A673 (cell line): Measurements from ENCODE around the gene SNX8. TPM values are rescaled to one million over a fixed set of nuclear protein-coding genes. Genes with fewer than 3 reads are reported as not detected.

Source experiments
- BruUV-seq: library from RNA; stranded (reverse); fragments of 400-500 nt; replicated peaks from 2 replicates; lab custom pipeline; 2021; lab: Mats Ljungman, UMichigan
- CTCF ChIA-PET: fragments of 300-600 bp; sonication (Branson Sonifier 250); formaldehyde crosslinking; loops from one replicate; lab custom pipeline; 2022; ENCODE audit warnings: antibody characterized with exemption; lab: Charles Lee
- POLR2A ChIA-PET: fragments of 300-600 bp; sonication (Branson Sonifier 250); formaldehyde crosslinking; loops from one replicate; lab custom pipeline; 2022; ENCODE audit warnings: antibody characterized with exemption; ENCODE audit not compliant: low non-redundant PET; lab: Charles Lee
- DNase-seq: peaks from one replicate; pipeline ENCODE4 v3.0.0-alpha.2; 2015; ENCODE audit warnings: low spot score
- H3K27ac ChIP-seq: fragments of 200-600 bp; sonication (generic); 2 replicates; pipeline ENCODE4 v1.5.1; 2016; ENCODE audit warnings: mixed run types, low read depth, mild to moderate bottlenecking, mixed read lengths, antibody characterized with exemption, low read length; ENCODE audit not compliant: poor library complexity, severe bottlenecking
- H3K27me3 ChIP-seq: fragments of 200-600 bp; sonication (generic); replicated peaks from 2 replicates; pipeline ENCODE4 v1.6.1; 2017; ENCODE audit warnings: mixed run types, low read depth, mild to moderate bottlenecking, mixed read lengths, antibody characterized with exemption, low read length; ENCODE audit not compliant: insufficient read depth, poor library complexity
- H3K36me3 ChIP-seq: fragments of 200-600 bp; sonication (generic); 2 replicates; pipeline ENCODE4 v1.6.1; 2016; ENCODE audit warnings: mixed run types, mild to moderate bottlenecking, mixed read lengths, antibody characterized with exemption, low read length; ENCODE audit not compliant: insufficient read depth, poor library complexity, severe bottlenecking
- H3K4me1 ChIP-seq: fragments of 200-600 bp; sonication (generic); 2 replicates; pipeline ENCODE4 v1.6.1; 2017; ENCODE audit warnings: mixed run types, mild to moderate bottlenecking, mixed read lengths, antibody characterized with exemption, low read length; ENCODE audit not compliant: insufficient read depth, poor library complexity, severe bottlenecking
- H3K4me3 ChIP-seq: fragments of 200-600 bp; sonication (generic); 2 replicates; pipeline ENCODE4 v1.5.1; 2016; ENCODE audit warnings: low read depth, mixed run types, mild to moderate bottlenecking, mixed read lengths, low read length; ENCODE audit not compliant: poor library complexity, severe bottlenecking
- H3K9me3 ChIP-seq: fragments of 200-600 bp; sonication (generic); 2 replicates; pipeline ENCODE4 v1.6.1; 2016; ENCODE audit warnings: mixed run types, low read depth, mild to moderate bottlenecking, mixed read lengths, antibody characterized with exemption, low read length; ENCODE audit not compliant: poor library complexity, severe bottlenecking
- EZH2 ChIP-seq: fragments of 200-600 bp; sonication (generic); IDR thresholded peaks from 2 replicates; pipeline ENCODE4 v1.6.1; 2017; ENCODE audit warnings: borderline replicate concordance, low read depth, mild to moderate bottlenecking, mixed read lengths, antibody characterized with exemption, low read length; ENCODE audit not compliant: poor library complexity, severe bottlenecking
- intact Hi-C: fragments of 100-400 bp; cut with micrococcal nuclease; formaldehyde crosslinking; loops from one replicate; pipeline ENCODE4 v1.10.0; 2022; ENCODE audit not compliant: unreplicated experiment
- total RNA-seq: library from RNA; stranded (reverse); gene quantifications from 2 replicates; pipeline ENCODE4 v1.2.3, GENCODE V29; 2021
- TF ChIP-seq, protein P1 (sequence below): fragments of 300-800, 200-600 bp; sonication (generic); conservative IDR thresholded peaks from 2 replicates; pipeline ENCODE4 v1.5.1; 2017; ENCODE audit warnings: low read depth, mild to moderate bottlenecking, antibody characterized with exemption, low read length, moderate library complexity, mixed read lengths

The SNX8 gene
- total RNA-seq, 1 experiment from 2014 or later, result 42.9 TPM

DNA sequence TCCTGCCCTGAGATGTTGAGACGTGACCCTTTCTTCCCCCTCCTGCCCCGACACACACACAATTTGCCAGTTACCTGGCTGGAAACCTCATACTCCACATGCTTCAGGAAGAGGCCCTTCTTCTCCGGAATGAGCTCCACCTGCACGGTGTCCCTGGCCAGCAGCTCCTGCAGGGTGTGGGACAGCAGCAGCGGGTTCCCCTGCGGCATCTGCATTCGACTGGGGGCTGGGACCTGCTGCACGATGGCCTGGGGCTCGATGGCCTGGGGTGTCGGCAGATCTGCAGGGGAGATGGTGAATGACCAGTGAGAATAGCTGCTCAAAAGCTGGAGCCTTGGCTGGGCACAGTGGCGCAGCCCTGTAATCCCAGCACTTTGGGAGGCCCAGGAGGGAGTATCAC, 36.2 kb downstream of the SNX8 start:
- POLR2A ChIA-PET, result no interaction called here
- BruUV-seq, result no TSS peak

DNA sequence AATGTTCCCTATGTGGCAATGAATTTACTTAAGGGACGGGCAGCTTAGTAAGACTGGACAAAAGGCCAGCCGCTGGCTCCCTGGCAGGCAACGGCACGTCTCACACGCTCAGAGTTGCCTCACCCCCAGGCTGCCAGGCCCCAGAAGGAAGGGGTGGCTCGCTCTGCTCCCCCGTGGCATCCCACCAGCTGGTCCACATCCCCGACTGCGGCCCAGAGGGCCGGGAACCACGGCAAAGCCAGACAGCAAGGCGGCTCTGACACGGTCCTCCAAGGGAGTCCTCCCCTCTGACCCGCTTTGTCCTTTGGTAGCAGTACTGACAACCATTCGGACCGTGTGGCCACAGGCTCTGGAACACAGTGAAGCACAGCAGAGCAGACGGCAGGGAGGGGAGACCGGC, 38.1 kb downstream of the SNX8 start:
- intact Hi-C loops, result no loop called here
- H3K9me3 ChIP-seq, result no peaks in the 10 kb centered on the region
- BruUV-seq, result no TSS peak
- DNase-seq, result no peak
- H3K36me3 ChIP-seq, result no peaks in the 10 kb centered on the region
- ChIA-PET POLR2A (no interaction called here), CTCF (no interaction called here)
- no peaks in the 10 kb centered on the region for H3K4me1 ChIP-seq
- no peak overlapping the region for H3K4me3 ChIP-seq
- no peak overlapping the region for H3K27ac ChIP-seq
- TF ChIP-seq EZH2, result no peak
- TF ChIP-seq, protein P1, sequence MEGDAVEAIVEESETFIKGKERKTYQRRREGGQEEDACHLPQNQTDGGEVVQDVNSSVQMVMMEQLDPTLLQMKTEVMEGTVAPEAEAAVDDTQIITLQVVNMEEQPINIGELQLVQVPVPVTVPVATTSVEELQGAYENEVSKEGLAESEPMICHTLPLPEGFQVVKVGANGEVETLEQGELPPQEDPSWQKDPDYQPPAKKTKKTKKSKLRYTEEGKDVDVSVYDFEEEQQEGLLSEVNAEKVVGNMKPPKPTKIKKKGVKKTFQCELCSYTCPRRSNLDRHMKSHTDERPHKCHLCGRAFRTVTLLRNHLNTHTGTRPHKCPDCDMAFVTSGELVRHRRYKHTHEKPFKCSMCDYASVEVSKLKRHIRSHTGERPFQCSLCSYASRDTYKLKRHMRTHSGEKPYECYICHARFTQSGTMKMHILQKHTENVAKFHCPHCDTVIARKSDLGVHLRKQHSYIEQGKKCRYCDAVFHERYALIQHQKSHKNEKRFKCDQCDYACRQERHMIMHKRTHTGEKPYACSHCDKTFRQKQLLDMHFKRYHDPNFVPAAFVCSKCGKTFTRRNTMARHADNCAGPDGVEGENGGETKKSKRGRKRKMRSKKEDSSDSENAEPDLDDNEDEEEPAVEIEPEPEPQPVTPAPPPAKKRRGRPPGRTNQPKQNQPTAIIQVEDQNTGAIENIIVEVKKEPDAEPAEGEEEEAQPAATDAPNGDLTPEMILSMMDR, result no peak
- no peaks in the 10 kb centered on the region for H3K27me3 ChIP-seq

More for the DNA sequence above, 36.2 kb downstream of the SNX8 start:
- no peaks in the 10 kb centered on the region for H3K36me3 ChIP-seq
- no peaks in the 10 kb centered on the region for H3K27me3 ChIP-seq
- intact Hi-C loops, result no loop called here
- DNase-seq, result no peak
- no peak overlapping the region for H3K4me3 ChIP-seq
- no peak overlapping the region for H3K27ac ChIP-seq
- CTCF ChIA-PET, result no interaction called here
- TF ChIP-seq, protein P1, result no peak
- TF ChIP-seq EZH2, result no peak
- no peaks in the 10 kb centered on the region for H3K9me3 ChIP-seq
- H3K4me1 ChIP-seq, result no peaks in the 10 kb centered on the region

DNA sequence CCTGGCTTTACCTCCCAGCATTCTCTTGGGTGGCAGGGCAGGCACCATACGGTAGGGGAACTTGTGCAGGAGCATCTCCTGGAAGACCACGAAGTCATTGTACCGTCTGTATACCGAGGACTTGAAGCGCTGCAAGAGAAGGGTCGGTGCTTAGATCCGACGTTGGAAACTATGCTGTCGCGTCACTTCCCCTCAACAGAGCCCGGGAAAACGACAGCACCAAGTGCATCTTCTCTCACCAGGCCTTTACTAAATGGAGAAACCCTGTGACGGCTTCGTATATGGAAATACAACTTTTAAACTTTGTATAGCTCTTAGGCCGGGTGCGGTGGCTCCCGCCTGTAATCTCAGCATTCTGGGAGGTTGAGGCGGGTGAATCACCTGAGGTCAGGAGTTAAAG, 39.1 kb downstream of the SNX8 start:
- Histone ChIP-seq H3K9me3 (no peaks in the 10 kb centered on the region), H3K4me3 (no peak overlapping the region), H3K36me3 (no peaks in the 10 kb centered on the region), H3K27ac (no peak overlapping the region), H3K27me3 (no peaks in the 10 kb centered on the region), H3K4me1 (no peaks in the 10 kb centered on the region)
- DNase-seq, result no peak
- POLR2A ChIA-PET, result no interaction called here
- TF ChIP-seq, protein P1, result no peak
- TF ChIP-seq EZH2, result no peak
- intact Hi-C loops, result no loop called here
- CTCF ChIA-PET, result no interaction called here
- no TSS peak for BruUV-seq
